Fibroblast of lung (primary cell): ENCODE data around the gene PLCG1. TPM values are rescaled to one million over a fixed set of nuclear protein-coding genes. Genes with fewer than 3 reads are reported as not detected.

Source experiments
- DNase-seq, 2 donors: peaks; one replicate each; pipeline versions ENCODE4 v3.0.0 to v3.0.0-alpha.2; 2010; ENCODE audit warnings: low read depth in 2 of 2
- H2AFZ ChIP-seq: 2 replicates; pipeline ENCODE4 v1.5.1; 2012; ENCODE audit warnings: low read length, control low read depth, inconsistent platforms
- H3K27ac ChIP-seq: 2 replicates; pipeline ENCODE4 v1.5.1; 2011; ENCODE audit warnings: low read length, control low read depth; ENCODE audit not compliant: insufficient read depth
- H3K27me3 ChIP-seq: 2 replicates; pipeline ENCODE4 v1.5.1; 2011; ENCODE audit warnings: mild to moderate bottlenecking, low read length; ENCODE audit not compliant: control insufficient read depth, insufficient read depth
- H3K36me3 ChIP-seq: 2 replicates; pipeline ENCODE4 v1.5.1; 2011; ENCODE audit warnings: low read length; ENCODE audit not compliant: control insufficient read depth, insufficient read depth
- H3K4me1 ChIP-seq: 2 replicates; pipeline ENCODE4 v1.5.1; 2011; ENCODE audit warnings: low read length; ENCODE audit not compliant: control insufficient read depth, insufficient read depth; ENCODE audit errors: extremely low read depth
- H3K4me2 ChIP-seq: 2 replicates; pipeline ENCODE4 v1.5.1; 2011; ENCODE audit warnings: low read length, control low read depth; ENCODE audit not compliant: insufficient read depth; ENCODE audit errors: extremely low read depth
- H3K4me3 ChIP-seq, 4 experiments: fragments of 200-600 bp in 1 of 4; sonication (generic) in 1 of 4; replicated peaks in 1 of 4; 2 replicates each; pipeline ENCODE4 v1.5.1; 2011 to 2016; ENCODE audit warnings: low read length in 4 of 4, low read depth in 3 of 4, mild to moderate bottlenecking in 3 of 4, control low read depth in 2 of 4, inconsistent platforms in 1 of 4, mixed read lengths in 1 of 4; ENCODE audit not compliant: insufficient read depth in 1 of 4; ENCODE audit errors: control extremely low read depth in 1 of 4
- H3K79me2 ChIP-seq: 2 replicates; pipeline ENCODE4 v1.5.1; 2012; ENCODE audit warnings: mild to moderate bottlenecking, low read length, inconsistent platforms; ENCODE audit not compliant: control insufficient read depth, insufficient read depth
- H3K9ac ChIP-seq: 2 replicates; pipeline ENCODE4 v1.5.1; 2011; ENCODE audit warnings: mild to moderate bottlenecking, low read length, control low read depth; ENCODE audit not compliant: insufficient read depth
- H3K9me3 ChIP-seq: 2 replicates; pipeline ENCODE4 v1.5.1; 2012; ENCODE audit warnings: low read depth, low read length; ENCODE audit not compliant: control insufficient read depth, insufficient read depth
- H4K20me1 ChIP-seq: 2 replicates; pipeline ENCODE4 v1.5.1; 2011; ENCODE audit warnings: low read length; ENCODE audit not compliant: control insufficient read depth, insufficient read depth; ENCODE audit errors: extremely low read depth
- EZH2 ChIP-seq: IDR thresholded peaks from 2 replicates; pipeline ENCODE4 v1.5.1; 2012; ENCODE audit warnings: low read length, control low read depth, mild to moderate bottlenecking; ENCODE audit errors: missing control alignments
- polyA plus RNA-seq, 2 donors: library from polyadenylated mRNA; depleted of rRNA in 1 of 2; stranded (reverse) in 1 of 2; unstranded in 1 of 2; fragments of >200 nt; gene quantifications; 2 replicates each; pipeline ENCODE4 v1.2.1, GENCODE V29; 2011 to 2012; ENCODE audit warnings: missing spikeins in 1 of 2
- total RNA-seq: library from RNA; depleted of rRNA; stranded (reverse); fragments of >200 nt; gene quantifications from 2 replicates; pipeline ENCODE4 v1.2.1, GENCODE V29; 2014
- TF ChIP-seq, protein P1 (sequence below), 2 donors: IDR thresholded peaks in 1 of 2; conservative IDR thresholded peaks in 1 of 2; 1 replicate in 1 of 2; 2 replicates in 1 of 2; pipeline ENCODE4 v1.5.1; 2011 to 2012; ENCODE audit warnings: low read length in 2 of 2, control low read depth in 1 of 2, inconsistent platforms in 1 of 2, low read depth in 1 of 2, mild to moderate bottlenecking in 1 of 2

PLCG1 gene
- total and polyA plus RNA-seq, 2 donors (not counting 1 experiment from before 2014, with no cell fraction given) = 24.5 to 86.2 TPM

DNA sequence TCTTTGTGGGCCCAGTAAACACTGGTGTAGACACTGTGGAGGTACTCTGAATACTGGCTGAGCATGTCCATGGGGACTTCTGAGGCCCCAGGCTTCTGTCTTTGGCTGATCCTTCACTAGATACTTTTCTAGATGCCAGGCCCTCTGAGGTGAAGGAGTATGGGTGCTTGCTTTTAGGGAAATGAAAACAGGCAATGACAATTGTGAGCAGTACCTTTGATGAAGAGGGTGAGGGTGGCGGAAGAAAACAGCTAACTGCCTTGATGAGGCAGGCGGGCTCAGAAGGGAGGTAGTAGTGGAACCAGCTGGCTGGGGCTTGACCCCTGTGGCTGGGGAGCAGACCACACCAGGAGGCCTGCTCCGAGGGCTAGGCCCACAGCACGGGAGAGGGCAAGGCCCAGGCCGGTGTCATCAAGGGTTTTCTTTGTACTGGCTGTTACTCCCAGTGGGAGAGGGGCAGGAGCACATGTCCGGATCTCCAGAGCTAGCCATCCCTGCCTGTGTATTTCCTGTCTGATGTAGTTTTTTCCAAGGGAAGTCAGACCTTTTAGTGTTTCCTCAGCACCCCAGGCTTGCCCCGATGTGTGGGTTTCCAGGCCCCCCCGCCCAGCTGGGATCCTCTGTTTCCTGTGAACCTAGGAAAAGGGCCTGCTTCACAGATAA lies 3.9 kb downstream of the PLCG1 start:
- peak; percentile 55 to 72 for DNase-seq
- H3K4me3 ChIP-seq = no peak overlapping the region
- H3K4me1 ChIP-seq = peaks cover 16% of the 10 kb centered on the region
- H3K27ac ChIP-seq = no peak overlapping the region
- no peak overlapping the region for H3K4me2 ChIP-seq
- H3K9me3 ChIP-seq = no peaks in the 10 kb centered on the region
- H3K36me3 ChIP-seq = no peaks in the 10 kb centered on the region
- H3K79me2 ChIP-seq = peaks cover 78% of the 10 kb centered on the region
- no peak overlapping the region for H3K9ac ChIP-seq
- H3K27me3 ChIP-seq = no peaks in the 10 kb centered on the region
- TF ChIP-seq, protein P1, sequence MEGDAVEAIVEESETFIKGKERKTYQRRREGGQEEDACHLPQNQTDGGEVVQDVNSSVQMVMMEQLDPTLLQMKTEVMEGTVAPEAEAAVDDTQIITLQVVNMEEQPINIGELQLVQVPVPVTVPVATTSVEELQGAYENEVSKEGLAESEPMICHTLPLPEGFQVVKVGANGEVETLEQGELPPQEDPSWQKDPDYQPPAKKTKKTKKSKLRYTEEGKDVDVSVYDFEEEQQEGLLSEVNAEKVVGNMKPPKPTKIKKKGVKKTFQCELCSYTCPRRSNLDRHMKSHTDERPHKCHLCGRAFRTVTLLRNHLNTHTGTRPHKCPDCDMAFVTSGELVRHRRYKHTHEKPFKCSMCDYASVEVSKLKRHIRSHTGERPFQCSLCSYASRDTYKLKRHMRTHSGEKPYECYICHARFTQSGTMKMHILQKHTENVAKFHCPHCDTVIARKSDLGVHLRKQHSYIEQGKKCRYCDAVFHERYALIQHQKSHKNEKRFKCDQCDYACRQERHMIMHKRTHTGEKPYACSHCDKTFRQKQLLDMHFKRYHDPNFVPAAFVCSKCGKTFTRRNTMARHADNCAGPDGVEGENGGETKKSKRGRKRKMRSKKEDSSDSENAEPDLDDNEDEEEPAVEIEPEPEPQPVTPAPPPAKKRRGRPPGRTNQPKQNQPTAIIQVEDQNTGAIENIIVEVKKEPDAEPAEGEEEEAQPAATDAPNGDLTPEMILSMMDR (conservative IDR thresholded peaks at IDR 0.05 in 1 of 2, IDR thresholded peaks at IDR 0.05 in 1 of 2; ENCODE audit: low read depth in 1 of 2, low read length in 2 of 2) = no peak
- TF ChIP-seq EZH2 = no peak
- H2AFZ ChIP-seq = no peak overlapping the region
- no peaks in the 10 kb centered on the region for H4K20me1 ChIP-seq

GRCh38 chr20:41142245-41142644 lies 4.9 kb downstream of the PLCG1 start:
- Histone ChIP-seq H3K4me3 (no peak overlapping the region), H3K27me3 (no peaks in the 10 kb centered on the region), H3K36me3 (no peaks in the 10 kb centered on the region), H3K9ac (no peak overlapping the region), H3K9me3 (no peaks in the 10 kb centered on the region), H4K20me1 (no peaks in the 10 kb centered on the region), H3K27ac (no peak overlapping the region), H3K4me2 (no peak overlapping the region), H2AFZ (no peak overlapping the region), H3K79me2 (peaks cover 86% of the 10 kb centered on the region), H3K4me1 (peaks cover 16% of the 10 kb centered on the region)
- DNase-seq = no peak
- no peak for TF ChIP-seq EZH2
- TF ChIP-seq, protein P1 (conservative IDR thresholded peaks at IDR 0.05 in 1 of 2, IDR thresholded peaks at IDR 0.05 in 1 of 2; ENCODE audit: low read depth in 1 of 2, low read length in 2 of 2) = no peak

DNA sequence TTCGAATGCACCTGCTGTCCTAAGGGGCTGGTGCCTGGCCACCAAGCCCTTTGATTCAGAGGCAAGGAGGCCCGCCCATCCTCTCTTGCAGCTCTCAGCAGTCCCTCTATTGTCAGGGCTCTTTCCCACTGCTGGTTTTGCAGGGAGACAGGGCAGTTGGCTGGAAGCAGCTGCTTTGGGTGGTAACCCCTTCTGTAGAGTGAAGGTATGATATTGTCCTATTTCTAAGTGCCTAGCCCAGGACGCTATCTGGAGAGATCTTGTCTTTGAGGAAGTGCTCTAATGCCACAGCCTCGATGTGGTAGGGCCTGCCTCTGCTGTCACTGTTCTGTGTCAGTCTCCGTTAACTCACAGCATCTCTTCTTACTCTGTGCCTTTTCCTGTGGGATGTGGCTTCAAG lies 5.6 kb downstream of the PLCG1 start:
- no peaks in the 10 kb centered on the region for H3K36me3 ChIP-seq
- H3K4me2 ChIP-seq = no peak overlapping the region
- H2AFZ ChIP-seq = no peak overlapping the region
- H3K4me3 ChIP-seq = no peak overlapping the region
- H3K27ac ChIP-seq = no peak overlapping the region
- no peaks in the 10 kb centered on the region for H3K27me3 ChIP-seq
- peaks cover 16% of the 10 kb centered on the region for H3K4me1 ChIP-seq
- no peaks in the 10 kb centered on the region for H3K9me3 ChIP-seq
- TF ChIP-seq, protein P1 (conservative IDR thresholded peaks at IDR 0.05 in 1 of 2, IDR thresholded peaks at IDR 0.05 in 1 of 2; ENCODE audit: low read depth in 1 of 2, low read length in 2 of 2) = no peak
- TF ChIP-seq EZH2 = no peak
- no peak overlapping the region for H3K9ac ChIP-seq
- no peak for DNase-seq
- no peaks in the 10 kb centered on the region for H4K20me1 ChIP-seq
- peaks cover 85% of the 10 kb centered on the region for H3K79me2 ChIP-seq
